SU-DHL-6 (cell line): ENCODE data around the gene TP53BP2.

Experiments used
- CTCF ChIP-seq: fragments of 200-600 bp; sonication (generic); IDR thresholded peaks from one replicate; pipeline ENCODE4 v1.5.1; 2017; ENCODE audit warnings: antibody characterized with exemption, mild to moderate bottlenecking, low read length, moderate library complexity; ENCODE audit not compliant: insufficient read depth, poor library complexity, severe bottlenecking
- EZH2phosphoT487 ChIP-seq: fragments of 200-600 bp; sonication (generic), shearing (Covaris generic); conservative IDR thresholded peaks from 2 replicates; pipeline ENCODE4 v1.6.1; 2018; ENCODE audit warnings: mild to moderate bottlenecking, antibody characterized with exemption, low read length, moderate library complexity, mixed read lengths

- no peak for TF ChIP-seq EZH2phosphoT487
- TF ChIP-seq CTCF: no peak
Measured at GRCh38 chr1:223832637-223832943, 13.2 kb downstream of the TP53BP2 start.
